Heart left ventricle (tissue), 16 donors: ENCODE measurements around the gene CTPS1. TPM values are rescaled to one million over a fixed set of nuclear protein-coding genes. Genes with fewer than 3 reads are reported as not detected.

Experiments
- ATAC-seq, 4 donors: fragments of 200-7000 bp; cut with Tn5 transposase; one replicate each; pipeline ENCODE4 v1.9.1; 2020 to 2022; ENCODE audit warnings: moderate library complexity in 4 of 4, mild to moderate bottlenecking in 3 of 4, moderate number of reproducible peaks in 1 of 4
- DNase-seq, 5 donors: peaks; one replicate each; pipeline ENCODE4 v3.0.0-alpha.2; 2020
- H3K27ac ChIP-seq, 12 donors: fragments of 200-600 bp; sonication (generic) in 4 of 12; one replicate each; pipeline versions ENCODE4 v1.5.0 to v1.8.0; 2016 to 2022; ENCODE audit warnings: mild to moderate bottlenecking in 2 of 12
- H3K27me3 ChIP-seq, 9 donors: fragments of 200-600 bp; sonication (generic) in 2 of 9; one replicate each; pipeline versions ENCODE4 v1.5.1 to v1.8.0; 2016 to 2022; ENCODE audit warnings: mild to moderate bottlenecking in 3 of 9
- H3K36me3 ChIP-seq, 9 donors: fragments of 200-600 bp; sonication (generic) in 2 of 9; one replicate each; pipeline versions ENCODE4 v1.5.0 to v1.8.0; 2018 to 2022; ENCODE audit warnings: mild to moderate bottlenecking in 2 of 9
- H3K4me1 ChIP-seq, 12 donors: fragments of 200-600 bp; sonication (generic) in 4 of 12; one replicate each; pipeline versions ENCODE4 v1.5.0 to v1.8.0; 2016 to 2022; ENCODE audit warnings: mild to moderate bottlenecking in 3 of 12
- H3K4me3 ChIP-seq, 12 donors: fragments of 200-600 bp; sonication (generic) in 4 of 12; one replicate each; pipeline versions ENCODE4 v1.5.0 to v1.8.0; 2017 to 2022; ENCODE audit warnings: mild to moderate bottlenecking in 9 of 12, moderate library complexity in 4 of 12
- H3K9me3 ChIP-seq, 12 donors: fragments of 200-600 bp; sonication (generic) in 4 of 12; one replicate each; pipeline versions ENCODE4 v1.5.0 to v1.8.0; 2016 to 2022; ENCODE audit warnings: mild to moderate bottlenecking in 1 of 12
- POLR2A ChIP-seq, 2 donors: fragments of 450-650 bp; IDR thresholded peaks; one replicate each; pipeline ENCODE4 v1.6.1; 2017; ENCODE audit warnings: antibody characterized with exemption in 2 of 2, mild to moderate bottlenecking in 2 of 2, moderate library complexity in 2 of 2
- WGBS, 4 donors: extraction: QIAGEN DNeasy Blood & Tissue Kit in 2 of 4; methylation state at CpG; one replicate each; pipeline versions ENCODE4 v1.1.5 to v1.1.7; 2013 to 2018; 5-methylcytosine and 5-hydroxymethylcytosine counted together
- intact Hi-C, 10 donors: fragments of 100-400 bp; cut with DNase I; formaldehyde crosslinking; loops; one replicate each; pipeline versions ENCODE4 v1.11.1 to v1.14.2; 2022
- polyA plus RNA-seq, 2 donors: library from polyadenylated mRNA; stranded (reverse); fragments of 200-250 nt; gene quantifications; one replicate each; pipeline ENCODE4 v1.2.3, GENCODE V29; 2013
- total RNA-seq, 9 donors: library from RNA; depleted of rRNA in 2 of 9; stranded (reverse); fragments of >200 nt in 2 of 9; fragmentation: NEBNext Ultra II Directional in 3 of 9; extraction: Animal tissue kit (Norgen Biotek cat#: 25700) in 3 of 9; gene quantifications; one replicate each; pipeline versions ENCODE4 v1.1.0 to v1.2.4, GENCODE V29; 2016 to 2023
- TF ChIP-seq, protein P1 (sequence below), 12 donors: fragments of 200-600 bp; sonication (generic) in 4 of 12; IDR thresholded peaks; one replicate each; pipeline versions ENCODE4 v1.5.0 to v1.8.0; 2018 to 2022; ENCODE audit warnings: antibody characterized with exemption in 12 of 12, mild to moderate bottlenecking in 5 of 12
- donor health status: ischemic (EF 13 %, LVEDD 7.1; RV severe dilation, severe dysfunction).
- donor health status: healthy with polysubstance abuse.
- donor health status: DM: no; HTN: yes; CAD: no.
- donor health status: DM: no; HTN: no; CAD: no.
- donor health status: ischemic (EF 25% LVEDD 6.9; RV normal size, moderate dysfunction).
- donor health status: ischemic (EF 25% LVEDD 5.7; RV mildly dilated, moderate dysfunction).
- donor health status: healthy.
- donor health status: DM: yes; HTN: yes; CAD: no.
- donor health status: ischemic (EF 35%, LVEDD 5.7; RV mildly dilated, moderate dysfunction).
- donor health status: nonischemic (EF 11% LVEDD 7.7; RV severe dilation, severe dysfunction).
- donor health status: DM: yes; HTN: yes; CAD: no.
- donor health status: PGD.
- donor health status: ischemic (EF 29% LVEDD 5.4; RV normal size, mild dysfunction).
- donor health status: nonischemic (EF 23%, LVEDD 6.1; RV moderate dilation, normal function).

CTPS1 gene
- total and polyA plus RNA-seq, 11 donors: 3.7 to 22.5 (median 7.4) TPM

- H3K4me3 ChIP-seq: no peak overlapping the region
- TF ChIP-seq, protein P1, sequence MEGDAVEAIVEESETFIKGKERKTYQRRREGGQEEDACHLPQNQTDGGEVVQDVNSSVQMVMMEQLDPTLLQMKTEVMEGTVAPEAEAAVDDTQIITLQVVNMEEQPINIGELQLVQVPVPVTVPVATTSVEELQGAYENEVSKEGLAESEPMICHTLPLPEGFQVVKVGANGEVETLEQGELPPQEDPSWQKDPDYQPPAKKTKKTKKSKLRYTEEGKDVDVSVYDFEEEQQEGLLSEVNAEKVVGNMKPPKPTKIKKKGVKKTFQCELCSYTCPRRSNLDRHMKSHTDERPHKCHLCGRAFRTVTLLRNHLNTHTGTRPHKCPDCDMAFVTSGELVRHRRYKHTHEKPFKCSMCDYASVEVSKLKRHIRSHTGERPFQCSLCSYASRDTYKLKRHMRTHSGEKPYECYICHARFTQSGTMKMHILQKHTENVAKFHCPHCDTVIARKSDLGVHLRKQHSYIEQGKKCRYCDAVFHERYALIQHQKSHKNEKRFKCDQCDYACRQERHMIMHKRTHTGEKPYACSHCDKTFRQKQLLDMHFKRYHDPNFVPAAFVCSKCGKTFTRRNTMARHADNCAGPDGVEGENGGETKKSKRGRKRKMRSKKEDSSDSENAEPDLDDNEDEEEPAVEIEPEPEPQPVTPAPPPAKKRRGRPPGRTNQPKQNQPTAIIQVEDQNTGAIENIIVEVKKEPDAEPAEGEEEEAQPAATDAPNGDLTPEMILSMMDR (IDR thresholded peaks at IDR 0.05): no peak
- TF ChIP-seq POLR2A (IDR thresholded peaks at IDR 0.05): no peak
- no peak overlapping the region for H3K27ac ChIP-seq
- no peak for ATAC-seq
- peaks cover 0 to 12% (median 0%) of the 10 kb centered on the region in 9 donors for H3K27me3 ChIP-seq
- intact Hi-C loops: loop anchor here in 4 of 10 donors (2.0 to 10.0 kb wide), 4 partner anchors 106 to 340 kb away; no protein-coding TSS in a partner anchor
- peaks cover 0 to 7% (median 1%) of the 10 kb centered on the region in 12 donors for H3K4me1 ChIP-seq
- peaks cover 0 to 4% (median 0%) of the 10 kb centered on the region in 12 donors for H3K9me3 ChIP-seq
- WGBS, 4 donors: 65 to 82% (median 74%) methylated on average over 5 of the region's 5 CpGs
- H3K36me3 ChIP-seq: no peaks in the 10 kb centered on the region
- no peak for DNase-seq
Measured at GRCh38 chr1:40955266-40955665, 24.2 kb upstream of the CTPS1 start.

GRCh38 chr1:40956407-40956806 is 23.1 kb upstream of the CTPS1 start:
- DNase-seq (no peak), ATAC-seq (no peak)
- Histone ChIP-seq H3K4me3 (no peak overlapping the region), H3K36me3 (no peaks in the 10 kb centered on the region), H3K27me3 (peaks cover 0 to 12% (median 0%) of the 10 kb centered on the region in 9 donors), H3K4me1 (peaks cover 0 to 7% (median 1%) of the 10 kb centered on the region in 12 donors), H3K27ac (no peak overlapping the region), H3K9me3 (peaks cover 0 to 4% (median 0%) of the 10 kb centered on the region in 12 donors)
- WGBS, 4 donors: 45 to 61% (median 53%) methylated on average over 1 of the region's 1 CpG
- intact Hi-C loops: loop anchor here in 4 of 10 donors (10.0 kb wide), 3 partner anchors 182 to 342 kb away; no protein-coding TSS in a partner anchor
- TF ChIP-seq, protein P1 (IDR thresholded peaks at IDR 0.05): no peak
- TF ChIP-seq POLR2A (IDR thresholded peaks at IDR 0.05): no peak

DNA sequence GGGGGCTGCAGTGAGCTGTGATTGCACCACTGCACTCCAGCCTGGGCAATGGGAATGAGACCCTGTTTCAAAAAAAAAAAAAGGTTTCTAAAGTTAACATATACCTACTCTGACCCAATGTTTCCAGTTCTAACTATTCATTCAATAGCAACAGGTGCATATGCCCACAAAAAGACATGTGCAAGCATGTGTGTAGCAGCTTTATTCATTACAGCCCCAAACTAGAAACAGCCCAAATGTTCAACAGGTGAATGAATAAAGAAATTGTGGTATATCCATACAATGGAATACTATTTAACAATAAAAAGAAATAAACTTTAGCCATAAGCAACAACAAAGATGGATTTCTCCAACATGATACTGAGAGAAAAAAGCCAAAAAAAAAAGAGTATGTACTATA is 21.3 kb upstream of the CTPS1 start:
- intact Hi-C loops: loop anchor here in 4 of 10 donors (10.0 kb wide), 3 partner anchors 183 to 343 kb away; no protein-coding TSS in a partner anchor
- H3K9me3 ChIP-seq: peaks cover 0 to 4% (median 0%) of the 10 kb centered on the region in 12 donors
- no peak for ATAC-seq
- TF ChIP-seq POLR2A (IDR thresholded peaks at IDR 0.05): no peak
- TF ChIP-seq, protein P1 (IDR thresholded peaks at IDR 0.05): no peak
- no peaks in the 10 kb centered on the region for H3K36me3 ChIP-seq
- H3K4me3 ChIP-seq: no peak overlapping the region
- no peak overlapping the region for H3K27ac ChIP-seq
- DNase-seq: no peak
- H3K27me3 ChIP-seq: peaks cover 0 to 8% (median 0%) of the 10 kb centered on the region in 9 donors
- no peaks in the 10 kb centered on the region for H3K4me1 ChIP-seq

DNA sequence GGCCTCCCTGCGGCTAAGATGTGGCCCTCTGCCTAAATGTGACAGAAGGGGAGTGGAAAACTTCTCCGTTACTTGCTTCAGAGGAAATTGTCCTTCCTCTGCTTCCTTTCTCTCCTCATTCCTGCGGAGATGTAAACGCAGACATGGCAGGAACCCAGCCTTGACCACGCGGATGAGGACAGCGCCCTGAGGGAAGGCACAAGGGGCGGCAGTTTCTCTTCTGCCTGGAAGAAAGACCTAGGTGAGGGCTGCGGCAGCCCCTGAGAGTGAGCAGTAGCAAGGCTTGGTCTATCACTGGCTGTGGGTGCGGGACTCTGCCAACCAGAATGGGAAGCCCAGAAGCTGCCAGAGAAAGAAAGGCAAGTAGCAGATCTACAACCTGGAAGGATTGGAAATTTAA is 14.0 kb upstream of the CTPS1 start:
- H3K27me3 ChIP-seq: no peaks in the 10 kb centered on the region
- no peaks in the 10 kb centered on the region for H3K9me3 ChIP-seq
- 59 to 71% (median 66%) methylated on average over 10 of the region's 10 CpGs for WGBS, 4 donors
- DNase-seq (no peak), ATAC-seq (no peak)
- no peaks in the 10 kb centered on the region for H3K36me3 ChIP-seq
- TF ChIP-seq, protein P1 (IDR thresholded peaks at IDR 0.05): no peak
- TF ChIP-seq POLR2A (IDR thresholded peaks at IDR 0.05): no peak
- H3K4me1 ChIP-seq: no peaks in the 10 kb centered on the region
- H3K4me3 ChIP-seq: no peak overlapping the region
- no peak overlapping the region for H3K27ac ChIP-seq
- intact Hi-C loops: no loop called here
